Skeletal muscle tissue (tissue), 5 donors: ENCODE measurements around the gene GCN1. TPM values are rescaled to one million over a fixed set of nuclear protein-coding genes. Genes with fewer than 3 reads are reported as not detected.

Experiments
- H3K27ac ChIP-seq: one replicate; pipeline ENCODE4 v1.7.0; 2013; ENCODE audit warnings: mild to moderate bottlenecking, low read depth, low read length, inconsistent platforms
- H3K27me3 ChIP-seq, 3 donors: one replicate each; pipeline ENCODE4 v1.7.0; 2013; ENCODE audit warnings: low read length in 3 of 3; ENCODE audit not compliant: control insufficient read depth in 3 of 3, insufficient read depth in 3 of 3
- H3K36me3 ChIP-seq, 3 donors: one replicate each; pipeline ENCODE4 v1.7.0; 2013; ENCODE audit warnings: low read length in 3 of 3; ENCODE audit not compliant: control insufficient read depth in 3 of 3, insufficient read depth in 3 of 3
- H3K4me1 ChIP-seq, 3 donors: one replicate each; pipeline ENCODE4 v1.7.0; 2013; ENCODE audit warnings: low read length in 3 of 3, mild to moderate bottlenecking in 3 of 3; ENCODE audit not compliant: control insufficient read depth in 3 of 3, insufficient read depth in 3 of 3
- H3K4me3 ChIP-seq, 3 donors: one replicate each; pipeline ENCODE4 v1.7.0; 2013; ENCODE audit warnings: low read length in 3 of 3
- H3K9ac ChIP-seq, 3 donors: one replicate each; pipeline ENCODE4 v1.7.0; 2013; ENCODE audit warnings: low read length in 3 of 3, mild to moderate bottlenecking in 3 of 3, moderate library complexity in 2 of 3, low read depth in 1 of 3
- H3K9me3 ChIP-seq, 3 donors: one replicate each; pipeline ENCODE4 v1.7.0; 2013; ENCODE audit warnings: low read length in 3 of 3; ENCODE audit not compliant: control insufficient read depth in 3 of 3
- small RNA-seq: library from RNA; depleted of rRNA; stranded (forward); fragments of <200 nt; gene quantifications from one replicate; pipeline ENCODE3, GENCODE V24; 2014
- total RNA-seq: library from RNA; depleted of rRNA; stranded (reverse); fragments of >200 nt; gene quantifications from one replicate; pipeline ENCODE4 v1.2.3, GENCODE V29; 2014
- donor health status: Osteomylitis.

GCN1 gene
- total RNA-seq, 1 donor from 2014 or later: 87.2 TPM

- no peaks in the 10 kb centered on the region for H3K9me3 ChIP-seq
- H3K36me3 ChIP-seq: no peaks in the 10 kb centered on the region
- H3K4me1 ChIP-seq: no peaks in the 10 kb centered on the region
- no peak overlapping the region for H3K9ac ChIP-seq
- no peak overlapping the region for H3K27ac ChIP-seq
- no peak overlapping the region for H3K4me3 ChIP-seq
- peaks cover 0 to 3% (median 0%) of the 10 kb centered on the region in 3 donors for H3K27me3 ChIP-seq
These were observed 114.8 kb downstream of the GCN1 start for GRCh38 chr12:120079411-120080400.

GRCh38 chr12:120078868-120079267 is 115.6 kb downstream of the GCN1 start:
- Histone ChIP-seq H3K4me3 (no peak overlapping the region), H3K27ac (no peak overlapping the region), H3K9me3 (no peaks in the 10 kb centered on the region), H3K4me1 (no peaks in the 10 kb centered on the region), H3K9ac (no peak overlapping the region), H3K27me3 (peaks cover 0 to 3% (median 2%) of the 10 kb centered on the region in 3 donors), H3K36me3 (no peaks in the 10 kb centered on the region)

GRCh38 chr12:120077260-120077659 is 117.3 kb downstream of the GCN1 start:
- Histone ChIP-seq H3K27ac (no peak overlapping the region), H3K36me3 (no peaks in the 10 kb centered on the region), H3K4me3 (no peak overlapping the region)

More at GRCh38 chr12:120077260-120077659, 117.3 kb downstream of the GCN1 start:
- no peaks in the 10 kb centered on the region for H3K4me1 ChIP-seq
- no peaks in the 10 kb centered on the region for H3K9me3 ChIP-seq
- peaks cover 0 to 3% (median 2%) of the 10 kb centered on the region in 3 donors for H3K27me3 ChIP-seq
- H3K9ac ChIP-seq: no peak overlapping the region

Small RNA genes within 50 kb of the gene (small RNA-seq; reads per million reads assigned to genes)
- gene MIR4498: not detected

Other genes with a start within 250 kb of the GCN1 start
- gene BICDL1, start 205.5 kb downstream of the GCN1 start, total RNA-seq: 1.0 TPM
- gene RAB35, start 78.0 kb downstream of the GCN1 start, total RNA-seq: 15.1 TPM
- gene RPLP0, start 6.4 kb upstream of the GCN1 start, total RNA-seq: 2,458 TPM
- gene PXN, start 71.0 kb upstream of the GCN1 start, total RNA-seq: 20.9 TPM
- under 0.01 TPM for gene RNU4-2, start 97.2 kb upstream of the GCN1 start, total RNA-seq
- under 0.01 TPM for gene RNU4-1, start 98.5 kb upstream of the GCN1 start, total RNA-seq
- 3.7 TPM for gene SIRT4, start 107.6 kb upstream of the GCN1 start, total RNA-seq
- not detected for gene PLA2G1B, start 133.1 kb upstream of the GCN1 start, total RNA-seq
- gene MSI1, start 174.4 kb upstream of the GCN1 start, total RNA-seq: 1.0 TPM
- 231 TPM for gene COX6A1, start 243.4 kb upstream of the GCN1 start, total RNA-seq